ENCODE measurements around the gene GNAQ.

- TF ChIP-seq CTCF (IDR thresholded peaks at IDR 0.05) (no peak), POLR2A (IDR thresholded peaks at IDR 0.05; ENCODE audit: low read depth) (no peak), POLR2AphosphoS5 (IDR thresholded peaks at IDR 0.05) (no peak), EP300 (IDR thresholded peaks at IDR 0.05) (no peak)
Measured at GRCh38 chr9:77816641-77817341, 214.8 kb downstream of the GNAQ start.
